AG04449 (cell line): Measurements from ENCODE around the gene GALNT8.

Experiments
- CTCF ChIA-PET: fragments of 350-600 bp; formaldehyde crosslinking; extraction: SDS; loops from one replicate; lab custom pipeline; 2021; ENCODE audit warnings: antibody characterized with exemption; lab: Yijun Ruan, JAX
- POLR2A ChIA-PET: fragments of 400-600, 350-600 bp; formaldehyde crosslinking; extraction: SDS; loops from one replicate; lab custom pipeline; 2020; ENCODE audit warnings: antibody characterized with exemption, inconsistent platforms; lab: Yijun Ruan, JAX
- DNase-seq: peaks from one replicate; pipeline ENCODE4 v3.0.0-alpha.2; 2010; ENCODE audit warnings: low read depth, low spot score
- H3K4me3 ChIP-seq: 2 replicates; pipeline ENCODE4 v1.5.1; 2011; ENCODE audit warnings: low read depth, mild to moderate bottlenecking, control low read depth, low read length
- CTCF ChIP-seq: IDR thresholded peaks from one replicate; pipeline ENCODE4 v1.5.1; 2011; ENCODE audit warnings: mild to moderate bottlenecking, moderate library complexity, low read length, control low read depth, inconsistent platforms; ENCODE audit not compliant: insufficient read depth; ENCODE audit errors: missing control alignments

Gene GALNT8

GRCh38 chr12:4763549-4763948 lies 43.3 kb downstream of the GALNT8 start:
- no peak for DNase-seq
- CTCF ChIA-PET = no interaction called here
- H3K4me3 ChIP-seq = no peak overlapping the region
- TF ChIP-seq CTCF = no peak
- POLR2A ChIA-PET = no interaction called here

DNA sequence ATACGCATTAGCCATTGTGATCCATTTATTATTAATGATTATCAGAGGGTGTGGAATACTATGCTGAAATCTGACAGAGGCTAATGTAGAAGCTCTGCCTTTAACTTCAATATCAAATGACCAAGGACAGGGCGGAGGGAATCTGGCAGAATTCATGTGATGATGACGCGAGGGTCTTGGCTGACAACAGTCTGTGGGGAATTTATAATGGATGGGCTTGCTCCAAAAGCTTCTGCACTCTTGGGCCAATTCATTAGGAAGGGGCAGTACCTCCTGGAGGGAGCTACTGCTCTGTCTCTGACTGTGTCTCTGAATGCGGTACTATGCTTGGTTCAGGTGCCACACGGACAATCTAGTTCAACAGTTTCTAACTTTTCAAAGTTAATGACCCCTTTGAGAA lies 46.2 kb downstream of the GALNT8 start:
- no peak for TF ChIP-seq CTCF
- no peak overlapping the region for H3K4me3 ChIP-seq
- no peak for DNase-seq
- CTCF ChIA-PET = interaction anchor here (1.1 to 3.4 kb wide), 2 partner anchors 8 to 14 kb away, joined by 3 to 13 read pairs; no protein-coding TSS in a partner anchor
- POLR2A ChIA-PET = no interaction called here

- CTCF ChIA-PET = interaction anchor here (1.1 to 3.4 kb wide), 2 partner anchors 9 to 14 kb away, joined by 3 to 13 read pairs; no protein-coding TSS in a partner anchor
- no peak overlapping the region for H3K4me3 ChIP-seq
Measured at GRCh38 chr12:4767186-4767585, 47.0 kb downstream of the GALNT8 start.

DNA sequence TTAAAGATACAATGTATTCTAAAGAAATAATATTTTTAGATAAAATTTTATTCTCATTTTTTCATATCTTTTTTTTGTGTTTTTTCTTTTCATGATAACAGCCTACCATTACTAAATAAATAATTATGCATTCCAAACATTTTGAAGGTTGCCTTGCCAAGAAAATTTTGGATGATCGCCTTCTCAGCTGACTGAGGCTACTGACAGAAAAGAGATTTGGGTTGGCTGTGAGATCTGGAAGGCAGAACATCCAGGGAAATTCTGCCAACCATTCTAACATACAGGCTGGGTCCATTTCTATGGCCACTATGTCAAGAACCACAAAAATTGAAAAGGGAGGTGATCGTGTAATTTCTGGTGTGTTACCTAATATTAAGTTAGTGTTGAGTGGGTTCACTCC lies 48.1 kb downstream of the GALNT8 start:
- H3K4me3 ChIP-seq = no peak overlapping the region
- ChIA-PET CTCF (interaction anchor here (3.4 kb wide), 1 partner anchor 10 kb away, joined by 13 read pairs; no protein-coding TSS in a partner anchor), POLR2A (no interaction called here)
- no peak for TF ChIP-seq CTCF
- DNase-seq = no peak

More at GRCh38 chr12:4767186-4767585, 47.0 kb downstream of the GALNT8 start:
- TF ChIP-seq CTCF = no peak
- POLR2A ChIA-PET = no interaction called here
- no peak for DNase-seq

DNA sequence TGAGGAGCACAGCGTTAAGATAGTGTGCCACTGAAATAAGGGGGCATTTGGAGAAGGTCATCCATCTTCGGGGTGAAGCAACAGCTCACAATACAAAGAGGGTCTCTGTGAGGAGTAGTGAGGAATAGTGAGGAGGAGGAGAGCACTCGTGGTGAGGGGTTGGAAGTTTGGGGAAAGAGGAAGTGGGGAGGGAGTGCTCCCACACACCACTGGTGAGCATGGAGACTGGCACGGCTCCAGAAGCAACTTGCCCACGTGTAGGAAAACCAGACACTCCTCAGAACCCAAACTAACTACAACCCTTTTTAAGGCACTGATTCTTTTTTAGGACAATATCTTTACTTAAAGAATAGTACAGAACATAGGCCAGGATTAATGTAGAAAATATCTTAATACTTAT lies 48.9 kb downstream of the GALNT8 start:
- POLR2A ChIA-PET = no interaction called here

More for the DNA sequence above, 48.9 kb downstream of the GALNT8 start:
- DNase-seq = no peak
- no peak for TF ChIP-seq CTCF
- CTCF ChIA-PET = interaction anchor here (3.4 kb wide), 1 partner anchor 11 kb away, joined by 13 read pairs; no protein-coding TSS in a partner anchor
- no peak overlapping the region for H3K4me3 ChIP-seq
